HepG2 (cell line): ENCODE data around the gene SESN2. TPM values are rescaled to one million over a fixed set of nuclear protein-coding genes. Genes with fewer than 3 reads are reported as not detected.

Source experiments
- ATAC-seq: fragments of 200-7000 bp; cut with Tn5 transposase; 3 replicates; pipeline ENCODE4 v1.9.1; 2020; ENCODE audit warnings: mild to moderate bottlenecking, moderate library complexity
- BruUV-seq: library from RNA; stranded (reverse); fragments of 400-500 nt; replicated peaks from 2 replicates; lab custom pipeline; 2021; lab: Mats Ljungman, UMichigan
- CTCF ChIA-PET: fragments of 300-600 bp; formaldehyde crosslinking; extraction: SDS; loops from one replicate; lab custom pipeline; 2021; ENCODE audit warnings: low total read pairs, inconsistent platforms, low intra/inter-chr PET ratio; lab: Yijun Ruan, JAX
- POLR2A ChIA-PET: fragments of 350-600 bp; sonication (Branson Sonifier 250); formaldehyde crosslinking; loops from one replicate; lab custom pipeline; 2020; ENCODE audit warnings: antibody characterized with exemption, inconsistent platforms; lab: Yijun Ruan, JAX
- DNase-seq: peaks from one replicate; pipeline ENCODE4 v3.0.0-alpha.2; 2015; ENCODE audit warnings: low spot score
- FAIRE-seq: peaks from 3 replicates; lab custom pipeline; 2011; peaks lifted over from hg19 to GRCh38; lab: Jason Lieb, UNC
- H2AFZ ChIP-seq: one replicate; pipeline ENCODE4 v1.6.1; 2011; ENCODE audit warnings: low read length, inconsistent platforms
- H3K27ac ChIP-seq: fragments of 300-600 bp; 3 replicates; pipeline ENCODE4 v1.8.0; 2011; ENCODE audit warnings: mixed run types, mild to moderate bottlenecking, mixed read lengths, low read length, inconsistent platforms; ENCODE audit not compliant: insufficient read depth; ENCODE audit errors: extremely low read length
- H3K27me3 ChIP-seq, 2 experiments: fragments of 200-600 bp in 1 of 2; 2 replicates in 1 of 2; 3 replicates in 1 of 2; pipeline versions ENCODE4 v1.6.0 to v1.8.0; 2011; ENCODE audit warnings: low read length in 2 of 2, mild to moderate bottlenecking in 2 of 2, moderate library complexity in 2 of 2, inconsistent platforms in 1 of 2; ENCODE audit not compliant: insufficient read depth in 2 of 2, control insufficient read depth in 1 of 2
- H3K36me3 ChIP-seq, 2 experiments: fragments of 200-600 bp in 1 of 2; replicated peaks in 1 of 2; 2 replicates in 1 of 2; 3 replicates in 1 of 2; pipeline versions ENCODE4 v1.5.1 to v1.8.0; 2011; ENCODE audit warnings: low read length in 2 of 2, inconsistent platforms in 1 of 2; ENCODE audit not compliant: insufficient read depth in 2 of 2, control insufficient read depth in 1 of 2
- H3K4me1 ChIP-seq: 2 replicates; pipeline ENCODE4 v1.5.1; 2012; ENCODE audit warnings: low read length, inconsistent platforms; ENCODE audit not compliant: insufficient read depth
- H3K4me2 ChIP-seq: 2 replicates; pipeline ENCODE4 v1.6.0; 2011; ENCODE audit warnings: low read depth, low read length, inconsistent platforms
- H3K4me3 ChIP-seq, 3 experiments: fragments of 200-600 bp in 1 of 3; sonication (generic), shearing (Covaris generic) in 1 of 3; replicated peaks in 1 of 3; 2 replicates each; pipeline ENCODE4 v1.5.1; 2011 to 2016; ENCODE audit warnings: low read length in 3 of 3, inconsistent platforms in 2 of 3, low read depth in 2 of 3, mild to moderate bottlenecking in 2 of 3, control low read depth in 1 of 3, mixed read lengths in 1 of 3; ENCODE audit not compliant: insufficient read depth in 1 of 3
- H3K79me2 ChIP-seq: one replicate; pipeline ENCODE4 v1.6.1; 2011; ENCODE audit warnings: low read length, inconsistent platforms; ENCODE audit not compliant: insufficient read depth
- H3K9ac ChIP-seq: 2 replicates; pipeline ENCODE4 v1.6.0; 2011; ENCODE audit warnings: mild to moderate bottlenecking, low read depth, low read length, inconsistent platforms; ENCODE audit not compliant: insufficient read depth
- H3K9me3 ChIP-seq: 2 replicates; pipeline ENCODE4 v1.5.1; 2012; ENCODE audit warnings: mild to moderate bottlenecking, low read length
- H4K20me1 ChIP-seq: 2 replicates; pipeline ENCODE4 v1.6.0; 2011; ENCODE audit warnings: inconsistent platforms, mild to moderate bottlenecking, low read length, moderate library complexity; ENCODE audit not compliant: insufficient read depth
- CENPT ChIP-seq: sonication (generic); formaldehyde crosslinking; IDR thresholded peaks from 2 replicates; pipeline ENCODE4 v1.8.0; 2022; ENCODE audit warnings: low read depth, mild to moderate bottlenecking, moderate library complexity, missing genetic modification reagents
- HNRNPLL ChIP-seq: fragments of 200-400 bp; formaldehyde crosslinking; IDR thresholded peaks from 2 replicates; pipeline ENCODE4 v1.6.1; 2017; ENCODE audit warnings: mild to moderate bottlenecking, low read depth, low read length; ENCODE audit not compliant: poor library complexity, severe bottlenecking
- MAFG ChIP-seq: sonication (generic); formaldehyde crosslinking; IDR thresholded peaks from 2 replicates; pipeline ENCODE4 v1.5.1; 2020; ENCODE audit warnings: mild to moderate bottlenecking, missing genetic modification reagents
- MAFK ChIP-seq, 2 experiments: IDR thresholded peaks in 1 of 2; conservative IDR thresholded peaks in 1 of 2; 2 replicates each; pipeline ENCODE4 v1.6.1; 2011; ENCODE audit warnings: improper control_type of control experiment in 2 of 2, low read length in 2 of 2
- POLR2G ChIP-seq: fragments of 200-400 bp; formaldehyde crosslinking; IDR thresholded peaks from 2 replicates; pipeline ENCODE4 v1.6.1; 2018; ENCODE audit warnings: mild to moderate bottlenecking, low read depth, low read length, moderate library complexity
- RBAK ChIP-seq: sonication (generic); formaldehyde crosslinking; IDR thresholded peaks from 2 replicates; pipeline ENCODE4 v1.5.1; 2020; ENCODE audit warnings: mild to moderate bottlenecking, missing genetic modification reagents
- SMAD9 ChIP-seq: sonication (generic); formaldehyde crosslinking; IDR thresholded peaks from 2 replicates; pipeline ENCODE4 v1.5.1; 2020; ENCODE audit warnings: mild to moderate bottlenecking, missing genetic modification reagents
- ZFP36 ChIP-seq: fragments of 150-350 bp; IDR thresholded peaks from 2 replicates; pipeline ENCODE4 v1.6.1; 2018; ENCODE audit warnings: borderline replicate concordance, low read length, low read depth; ENCODE audit not compliant: partially characterized antibody
- ZNF552 ChIP-seq: sonication (generic); formaldehyde crosslinking; IDR thresholded peaks from 2 replicates; pipeline ENCODE4 v1.9.0; 2022; ENCODE audit warnings: missing genetic modification reagents, mild to moderate bottlenecking, borderline replicate concordance
- WGBS: methylation state at CpG from one replicate; pipeline ENCODE4 v1.1.6; 2017; ENCODE audit warnings: low lambda C conversion rate; 5-methylcytosine and 5-hydroxymethylcytosine counted together
- in situ Hi-C: cut with HindIII; loops from 2 replicates; pipeline ENCODE4 v1.10.0; 2017; ENCODE audit warnings: low pct_unique_long_range_greater_than_20kb; ENCODE audit not compliant: extremely low pct_ligation_motif_present
- intact Hi-C: fragments of 100-400 bp; cut with micrococcal nuclease; formaldehyde crosslinking; loops from one replicate; pipeline ENCODE4 v1.10.0; 2022; ENCODE audit not compliant: unreplicated experiment
- polyA plus RNA-seq, 8 experiments: library from polyadenylated mRNA; depleted of rRNA in 3 of 8; stranded (reverse) in 7 of 8; unstranded in 1 of 8; fragments of >200 nt; fragmentation: Illumina TruSeq in 4 of 8; extraction: Trizol in 4 of 8; gene quantifications; 2 replicates each; pipeline versions ENCODE4 v1.2.1 to v1.2.3, GENCODE V29; 2011 to 2016; ENCODE audit warnings: low read depth in 4 of 8, missing spikeins in 1 of 8, mixed read lengths in 1 of 8; ENCODE audit not compliant: insufficient read depth in 1 of 8
- total RNA-seq, 5 experiments: library from RNA; depleted of rRNA; stranded (reverse); fragments of >200 nt; fragmentation: Illumina TruSeq; extraction: Trizol; gene quantifications; 2 replicates each; pipeline ENCODE4 v1.2.3, GENCODE V29; 2016; ENCODE audit warnings: low read depth in 1 of 5

The SESN2 gene
- total and polyA plus RNA-seq, 2 of the 13 experiments (the other 11 are each of a cell fraction or from before 2014, with no cell fraction given) = 13.2 to 19.1 TPM

DNA sequence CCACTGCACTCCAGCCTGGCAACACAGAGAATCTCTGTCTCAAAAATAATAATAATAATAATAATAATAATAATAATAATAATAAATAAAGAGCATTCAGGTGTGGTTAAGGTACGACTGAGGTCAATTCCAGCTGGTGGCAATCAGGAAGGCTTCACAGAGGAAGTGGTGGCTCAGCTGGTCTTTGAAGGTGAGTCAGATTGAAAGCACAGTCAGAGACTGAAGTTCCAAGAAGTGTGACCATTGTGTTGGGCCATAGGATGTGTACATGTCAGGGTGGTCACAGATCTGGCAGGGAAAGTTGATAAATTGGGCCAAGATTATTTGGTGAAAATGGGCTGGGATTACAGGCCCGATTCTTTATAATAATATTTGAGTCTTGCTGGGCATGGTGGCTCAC is 38.5 kb downstream of the SESN2 start:
- H3K27ac ChIP-seq = no peak overlapping the region
- H3K27me3 ChIP-seq = no peaks in the 10 kb centered on the region
- H3K4me3 ChIP-seq = no peak overlapping the region
- in situ Hi-C loops = no loop called here
- no peaks in the 10 kb centered on the region for H3K36me3 ChIP-seq
- H3K79me2 ChIP-seq = no peaks in the 10 kb centered on the region
- peaks cover 38% of the 10 kb centered on the region for H3K4me1 ChIP-seq
- no peak for FAIRE-seq
- 80% methylated on average over 2 of the region's 2 CpGs for WGBS
- intact Hi-C loops = no loop called here
- H4K20me1 ChIP-seq = no peaks in the 10 kb centered on the region
- TF ChIP-seq HNRNPLL = no peak
- no peak for TF ChIP-seq POLR2G
- TF ChIP-seq ZFP36 = peak; percentile 48
- TF ChIP-seq, all 625 proteins: peak for 1
- no TSS peak for BruUV-seq
- H3K9ac ChIP-seq = no peak overlapping the region
- H3K9me3 ChIP-seq = no peaks in the 10 kb centered on the region
- no peak overlapping the region for H2AFZ ChIP-seq
- no peak for DNase-seq
- no peak for ATAC-seq
- POLR2A ChIA-PET = interaction anchor here (3.6 kb wide), 1 partner anchor 30 kb away, joined by 25 read pairs; the partner anchor contains the start of gene MED18
- H3K4me2 ChIP-seq = no peak overlapping the region; the same call in 1 of the 2 replicates
- CTCF ChIA-PET = no interaction called here

DNA sequence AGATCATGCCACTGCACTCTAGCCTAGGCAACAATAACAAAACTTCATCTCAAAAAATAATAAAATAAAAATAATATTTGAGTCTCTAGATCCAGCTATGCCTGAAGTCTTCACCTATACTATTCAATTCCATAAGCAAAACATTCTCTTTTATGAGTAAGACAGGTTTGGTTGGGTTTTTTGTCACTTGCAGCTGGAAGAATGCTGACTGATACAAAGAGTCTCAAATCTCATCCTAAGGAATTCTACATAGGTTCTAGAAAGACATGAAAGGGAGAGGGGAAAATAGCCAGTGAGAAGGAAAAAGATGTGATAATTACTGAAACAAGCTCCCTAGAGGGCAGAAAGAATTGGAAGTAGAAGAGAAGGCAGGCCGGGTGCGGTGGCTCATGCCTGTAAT is 39.1 kb downstream of the SESN2 start:
- DNase-seq = no peak
- POLR2A ChIA-PET = interaction anchor here (3.6 kb wide), 1 partner anchor 29 kb away, joined by 25 read pairs; the partner anchor contains the start of gene MED18
- WGBS = 89% methylated on average over 2 of the region's 2 CpGs
- no peaks in the 10 kb centered on the region for H3K27me3 ChIP-seq
- H3K9ac ChIP-seq = no peak overlapping the region
- in situ Hi-C loops (no loop called here), intact Hi-C loops (no loop called here)
- no TSS peak for BruUV-seq
- CTCF ChIA-PET = no interaction called here
- no peak for ATAC-seq
- no peak for FAIRE-seq
- H3K4me2 ChIP-seq = no peak overlapping the region
- H3K9me3 ChIP-seq = no peaks in the 10 kb centered on the region
- H3K4me1 ChIP-seq = peaks cover 38% of the 10 kb centered on the region
- H3K27ac ChIP-seq = no peak overlapping the region
- no peaks in the 10 kb centered on the region for H3K79me2 ChIP-seq
- TF ChIP-seq ZNF552 (CRISPR knock-in tag) (no peak), CENPT (CRISPR knock-in tag) (no peak), RBAK (CRISPR knock-in tag) (peak; percentile 71; the same call in 1 of the 2 replicates), MAFK (conservative IDR thresholded peaks at IDR 0.05 in 1 of 2, IDR thresholded peaks at IDR 0.05 in 1 of 2; ENCODE audit: low read length in 2 of 2) (0 out of 4 replicates have a peak, but pooled peaks of 1 of the 2 experiments have one; percentile 7), MAFG (CRISPR knock-in tag) (no peak), SMAD9 (no peak)
- H4K20me1 ChIP-seq = no peaks in the 10 kb centered on the region
- no peaks in the 10 kb centered on the region for H3K36me3 ChIP-seq
- no peak overlapping the region for H2AFZ ChIP-seq
- H3K4me3 ChIP-seq = no peak overlapping the region
